Pancreas (tissue), 10 donors: Measurements from ENCODE around the gene SPAG17. TPM values are rescaled to one million over a fixed set of nuclear protein-coding genes. Genes with fewer than 3 reads are reported as not detected.

Experiments used
- ATAC-seq, 4 donors: fragments of 200-7000 bp; cut with Tn5 transposase; one replicate each; pipeline versions ENCODE4 v1.8.0 to v1.9.1; 2020; ENCODE audit warnings: mild to moderate bottlenecking in 4 of 4, moderate library complexity in 4 of 4
- DNase-seq, 6 donors: peaks; one replicate each; pipeline ENCODE4 v3.0.0-alpha.2; 2020
- FAIRE-seq: peaks from 2 replicates; lab custom pipeline; 2012; peaks lifted over from hg19 to GRCh38; lab: Jason Lieb, UNC
- H3K27ac ChIP-seq, 4 donors: fragments of 200-600 bp; sonication (generic); 1 replicate in 3 of 4; 2 replicates in 1 of 4; pipeline versions ENCODE4 v1.5.0 to v1.8.0; 2020
- H3K27me3 ChIP-seq, 4 donors: fragments of 200-600 bp; one replicate each; pipeline ENCODE4 v1.8.0; 2021
- H3K36me3 ChIP-seq, 3 donors: fragments of 200-600 bp; sonication (generic) in 1 of 3; one replicate each; pipeline versions ENCODE4 v1.5.0 to v1.8.0; 2020 to 2021
- H3K4me1 ChIP-seq, 3 donors: fragments of 200-600 bp; one replicate each; pipeline ENCODE4 v1.8.0; 2021
- H3K4me3 ChIP-seq, 4 donors: fragments of 200-600 bp; sonication (generic) in 2 of 4; one replicate each; pipeline versions ENCODE4 v1.5.0 to v1.8.0; 2020 to 2021
- H3K9me3 ChIP-seq, 4 donors: fragments of 200-600 bp; one replicate each; pipeline ENCODE4 v1.8.0; 2021
- CTCF ChIP-seq, 4 donors: fragments of 200-600 bp; sonication (generic) in 3 of 4; IDR thresholded peaks; one replicate each; pipeline versions ENCODE4 v1.5.0 to v1.8.0; 2021; ENCODE audit warnings: antibody characterized with exemption in 4 of 4
- WGBS, 2 donors: extraction: QIAGEN DNeasy Blood & Tissue Kit; methylation state at CpG; one replicate each; pipeline ENCODE4 v1.1.7; 2013; 5-methylcytosine and 5-hydroxymethylcytosine counted together
- intact Hi-C, 3 donors: fragments of 100-400 bp; cut with DNase I; formaldehyde crosslinking; loops; one replicate each; pipeline versions ENCODE4 v1.11.1 to v1.14.2; 2022
- polyA plus RNA-seq, 2 donors: library from polyadenylated mRNA; stranded (reverse); fragments of 200-250 nt; gene quantifications; one replicate each; pipeline ENCODE4 v1.2.3, GENCODE V29; 2013
- total RNA-seq, 6 donors: library from RNA; stranded (reverse); fragmentation: NEBNext Ultra II Directional in 4 of 6; extraction: Animal tissue kit (Norgen Biotek cat#: 25700) in 4 of 6; gene quantifications; one replicate each; pipeline versions ENCODE4 v1.2.1 to v1.2.4, GENCODE V29; 2021 to 2023
- donor health status: healthy with polysubstance abuse.
- donor health status: DM: no; HTN: no; CAD: no; lungs with moderate emphysema.
- donor health status: DM: no; HTN: no; CAD: no.
- donor health status: control.
- donor health status: control.
- donor health status: Bipolar disorder and iron deficiency.
- donor health status: DM: yes; HTN: yes; CAD: no.
- donor health status: DM: no; HTN: no; CAD: no.
- donor health status: DM: no; HTN: no; CAD: no.
- donor health status: DM: yes; HTN: yes; CAD: no.

The SPAG17 gene
- total and polyA plus RNA-seq, 8 donors, result 0.61 to 3.5 (median 1.2) TPM

GRCh38 chr1:118184739-118185083 is 317 bp downstream of the SPAG17 start:
- no peaks in the 10 kb centered on the region for H3K27me3 ChIP-seq
- DNase-seq, result no peak
- WGBS, 2 donors, result 51 to 53% methylated on average over 11 of the region's 11 CpGs
- H3K4me1 ChIP-seq, result no peaks in the 10 kb centered on the region
- ATAC-seq, result peak; percentile 21 to 62 (median 54)
- intact Hi-C loops, result no loop called here
- no peaks in the 10 kb centered on the region for H3K9me3 ChIP-seq
- TF ChIP-seq CTCF (IDR thresholded peaks at IDR 0.05), result no peak
- H3K36me3 ChIP-seq, result no peaks in the 10 kb centered on the region
- H3K4me3 ChIP-seq, result peak overlapping the region; percentile 3 to 48 (median 22)
- no peak for FAIRE-seq
- no peak overlapping the region for H3K27ac ChIP-seq

GRCh38 chr1:118183586-118183985 is 1.4 kb downstream of the SPAG17 start:
- Histone ChIP-seq H3K36me3 (no peaks in the 10 kb centered on the region), H3K27me3 (no peaks in the 10 kb centered on the region), H3K9me3 (no peaks in the 10 kb centered on the region), H3K27ac (no peak overlapping the region), H3K4me3 (no peak overlapping the region), H3K4me1 (no peaks in the 10 kb centered on the region)
- 89 to 95% methylated on average over 2 of the region's 2 CpGs for WGBS, 2 donors
- ATAC-seq (no peak), FAIRE-seq (no peak), DNase-seq (no peak)
- no peak for TF ChIP-seq CTCF (IDR thresholded peaks at IDR 0.05)
- intact Hi-C loops, result no loop called here

- Histone ChIP-seq H3K4me3 (no peak overlapping the region), H3K27ac (no peak overlapping the region), H3K9me3 (no peaks in the 10 kb centered on the region), H3K36me3 (no peaks in the 10 kb centered on the region), H3K4me1 (no peaks in the 10 kb centered on the region), H3K27me3 (no peaks in the 10 kb centered on the region)
- intact Hi-C loops, result no loop called here
- ATAC-seq (no peak), FAIRE-seq (no peak), DNase-seq (no peak)
- no peak for TF ChIP-seq CTCF (IDR thresholded peaks at IDR 0.05)
- 89 to 91% methylated on average over 3 of the region's 3 CpGs for WGBS, 2 donors
These were observed 7.0 kb downstream of the SPAG17 start for GRCh38 chr1:118177998-118178397.

GRCh38 chr1:118169016-118169415 is 16.0 kb downstream of the SPAG17 start:
- H3K27ac ChIP-seq, result no peak overlapping the region
- H3K9me3 ChIP-seq, result no peaks in the 10 kb centered on the region
- TF ChIP-seq CTCF (IDR thresholded peaks at IDR 0.05), result no peak
- no peak for ATAC-seq
- intact Hi-C loops, result loop anchor here in 2 of 3 donors (10.0 kb wide), 2 partner anchors 56 to 486 kb away; no protein-coding TSS in a partner anchor
- H3K36me3 ChIP-seq, result no peaks in the 10 kb centered on the region
- H3K4me3 ChIP-seq, result no peak overlapping the region
- no peaks in the 10 kb centered on the region for H3K27me3 ChIP-seq
- WGBS, 2 donors, result 66 to 78% methylated on average over 1 of the region's 1 CpG
- no peak for FAIRE-seq
- DNase-seq, result no peak
- H3K4me1 ChIP-seq, result no peaks in the 10 kb centered on the region

- H3K27ac ChIP-seq, result no peak overlapping the region
- FAIRE-seq, result no peak
- H3K36me3 ChIP-seq, result no peaks in the 10 kb centered on the region
- H3K27me3 ChIP-seq, result no peaks in the 10 kb centered on the region
- no peaks in the 10 kb centered on the region for H3K4me1 ChIP-seq
- no peak for ATAC-seq
- WGBS, 2 donors, result 85 to 88% methylated on average over 1 of the region's 1 CpG
- H3K9me3 ChIP-seq, result no peaks in the 10 kb centered on the region
- no peak for DNase-seq
- intact Hi-C loops, result loop anchor here in 2 of 3 donors (10.0 kb wide), 2 partner anchors 64 to 494 kb away; no protein-coding TSS in a partner anchor
- TF ChIP-seq CTCF (IDR thresholded peaks at IDR 0.05), result no peak
- H3K4me3 ChIP-seq, result no peak overlapping the region
These were observed 24.2 kb downstream of the SPAG17 start for GRCh38 chr1:118160806-118161205.
